ENCODE data around the gene GPC2. TPM values are rescaled to one million over a fixed set of nuclear protein-coding genes. Genes with fewer than 3 reads are reported as not detected.

Gene GPC2
- polyA plus RNA-seq, 2 of the 4 experiments (the other 2 are of a cell fraction): 1.1 to 2.9 TPM

GRCh38 chr7:100174582-100174981, 2.6 kb downstream of the GPC2 start:
- ChIA-PET POLR2A (no interaction called here), CTCF (interaction anchor here (0.8 to 1.8 kb wide), 2 partner anchors 14 to 42 kb away, joined by 3 to 7 read pairs; no protein-coding TSS in a partner anchor)
- Histone ChIP-seq H3K9me3 (no peaks in the 10 kb centered on the region; the same call in 2 of the 3 replicates), H3K4me1 (peaks cover 9% of the 10 kb centered on the region; the same call in 2 of the 3 replicates), H3K4me2 (no peak overlapping the region), H3K4me3 (no peak overlapping the region), H3K27ac (no peak overlapping the region)
- no peak for TF ChIP-seq REST (IDR thresholded peaks at IDR 0.05)
- TF ChIP-seq POLR2AphosphoS2 (conservative IDR thresholded peaks at IDR 0.05; ENCODE audit: low read length): no peak
- no peak for TF ChIP-seq BCL3 (IDR thresholded peaks at IDR 0.05)
- TF ChIP-seq RCOR1 (IDR thresholded peaks at IDR 0.05; ENCODE audit: low read depth, low read length): no peak
- TF ChIP-seq MAZ (IDR thresholded peaks at IDR 0.05; ENCODE audit: borderline replicate concordance, low read depth, low read length): no peak
- no peak for TF ChIP-seq HOXA7 (CRISPR knock-in tag; IDR thresholded peaks at IDR 0.05)
- TF ChIP-seq SMC3 (IDR thresholded peaks at IDR 0.05): no peak
- TF ChIP-seq HDAC2 (IDR thresholded peaks at IDR 0.05): no peak
- TF ChIP-seq CBX8 (IDR thresholded peaks at IDR 0.05): no peak
- no peak for TF ChIP-seq RARB (CRISPR knock-in tag; IDR thresholded peaks at IDR 0.05)
- no peak for TF ChIP-seq PBX3 (IDR thresholded peaks at IDR 0.05)
- TF ChIP-seq HOXB13 (CRISPR knock-in tag; IDR thresholded peaks at IDR 0.05; ENCODE audit: low read depth): no peak
- TF ChIP-seq HES2 (IDR thresholded peaks at IDR 0.05): no peak
- no peak for TF ChIP-seq TFCP2L1 (CRISPR knock-in tag; IDR thresholded peaks at IDR 0.05)
- TF ChIP-seq ZNF302 (CRISPR knock-in tag; IDR thresholded peaks at IDR 0.05): no peak
- no peak for ATAC-seq
- no peak for DNase-seq (ENCODE audit: low read depth in 1 of 2, low spot score in 1 of 2)
- 73% methylated on average over 5 of the region's 5 CpGs for WGBS (ENCODE audit: missing lambda C conversion rate)
- FAIRE-seq: no peak

GRCh38 chr7:100173806-100174495, 3.2 kb downstream of the GPC2 start:
- H3K4me2 ChIP-seq: no peak overlapping the region
- WGBS (ENCODE audit: missing lambda C conversion rate): 60% methylated on average over 4 of the region's 11 CpGs
- DNase-seq (ENCODE audit: low read depth in 1 of 2, low spot score in 1 of 2): no peak
- ChIA-PET CTCF (interaction anchor here (1.2 to 2.2 kb wide), 3 partner anchors 41 to 48 kb away, joined by 4 to 8 read pairs (median 5); no protein-coding TSS in a partner anchor), POLR2A (interaction anchor here (0.7 kb wide), 1 partner anchor 81 kb away, joined by 3 read pairs; no protein-coding TSS in a partner anchor)
- no peaks in the 10 kb centered on the region; the same call in 2 of the 3 replicates for H3K9me3 ChIP-seq
- ATAC-seq: no peak
- no peak overlapping the region for H3K4me3 ChIP-seq
- FAIRE-seq: no peak
- peaks cover 9% of the 10 kb centered on the region; the same call in 2 of the 3 replicates for H3K4me1 ChIP-seq
- H3K27ac ChIP-seq: no peak overlapping the region
- TF ChIP-seq USF2 (IDR thresholded peaks at IDR 0.05) (no peak), RCOR1 (IDR thresholded peaks at IDR 0.05; ENCODE audit: low read depth, low read length) (no peak), CBX2 (IDR thresholded peaks at IDR 0.05; ENCODE audit: borderline replicate concordance, low read depth) (no peak), HMGXB4 (CRISPR knock-in tag; IDR thresholded peaks at IDR 0.05; ENCODE audit: borderline replicate concordance) (no peak), REST (IDR thresholded peaks at IDR 0.05) (no peak), PHF8 (IDR thresholded peaks at IDR 0.05; ENCODE audit: borderline replicate concordance, low read depth) (no peak), RFX5 (IDR thresholded peaks at IDR 0.05) (no peak), MAX (IDR thresholded peaks at IDR 0.05) (no peak), TP53 (CRISPR knock-in tag; IDR thresholded peaks at IDR 0.05) (no peak), FOXS1 (CRISPR knock-in tag; IDR thresholded peaks at IDR 0.05) (no peak)
